Measurements from ENCODE around the gene LGR4. TPM values are rescaled to one million over a fixed set of nuclear protein-coding genes. Genes with fewer than 3 reads are reported as not detected.

Gene LGR4
- total RNA-seq, 2 experiments from 2014 or later: 0.10 TPM; not detected in 1

- DNase-seq: no peak
- Mint-ChIP-seq H3K27me3 (no peaks in the 10 kb centered on the region), H3K4me1 (no peaks in the 10 kb centered on the region), H3K9me3 (no peaks in the 10 kb centered on the region), H3K4me3 (no peak overlapping the region), H3K36me3 (ENCODE audit: low read depth) (no peaks in the 10 kb centered on the region), H3K27ac (no peak overlapping the region)
- ChIA-PET POLR2A (no interaction called here), CTCF (no interaction called here)
Measured at GRCh38 chr11:27408246-27408800, 64.3 kb downstream of the LGR4 start.

GRCh38 chr11:27406498-27407354, 65.9 kb downstream of the LGR4 start:
- DNase-seq: no peak
- Mint-ChIP-seq H3K4me3 (no peak overlapping the region), H3K36me3 (ENCODE audit: low read depth) (no peaks in the 10 kb centered on the region), H3K4me1 (no peaks in the 10 kb centered on the region), H3K9me3 (no peaks in the 10 kb centered on the region), H3K27me3 (peaks cover under 1% of the 10 kb centered on the region), H3K27ac (no peak overlapping the region)
- CTCF ChIA-PET: no interaction called here
- POLR2A ChIA-PET: no interaction called here

DNA sequence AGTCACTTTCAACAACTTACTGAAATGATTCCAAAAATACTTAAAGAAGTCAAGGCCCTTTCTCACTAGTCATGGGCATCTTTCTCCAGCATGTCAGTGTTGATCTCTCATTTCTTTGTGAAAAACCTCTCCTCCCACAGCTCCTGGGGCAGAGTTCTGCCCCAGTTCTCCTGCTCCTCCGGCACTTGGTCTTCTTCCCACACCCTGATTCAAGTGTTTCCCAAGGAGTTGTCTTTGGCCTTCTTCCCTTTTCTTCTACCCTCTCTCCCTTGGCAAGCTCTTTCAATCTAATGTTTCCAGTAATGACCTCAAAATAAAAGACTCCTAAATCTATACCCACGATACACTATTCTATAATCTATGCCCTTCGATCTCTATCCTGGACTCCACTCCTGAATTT, 67.5 kb downstream of the LGR4 start:
- Mint-ChIP-seq H3K36me3 (ENCODE audit: low read depth) (no peaks in the 10 kb centered on the region), H3K9me3 (no peaks in the 10 kb centered on the region), H3K4me3 (no peak overlapping the region), H3K27me3 (peaks cover 2% of the 10 kb centered on the region), H3K27ac (no peak overlapping the region), H3K4me1 (no peaks in the 10 kb centered on the region)
- ChIA-PET POLR2A (no interaction called here), CTCF (no interaction called here)
- no peak for DNase-seq

GRCh38 chr11:27404427-27404826, 68.2 kb downstream of the LGR4 start:
- H3K36me3 Mint-ChIP-seq (ENCODE audit: low read depth): no peaks in the 10 kb centered on the region
- no peak for DNase-seq
- H3K4me3 Mint-ChIP-seq: no peak overlapping the region
- ChIA-PET CTCF (no interaction called here), POLR2A (no interaction called here)
- H3K9me3 Mint-ChIP-seq: no peaks in the 10 kb centered on the region
- no peak overlapping the region for H3K27ac Mint-ChIP-seq
- H3K4me1 Mint-ChIP-seq: no peaks in the 10 kb centered on the region
- H3K27me3 Mint-ChIP-seq: peaks cover 2% of the 10 kb centered on the region

DNA sequence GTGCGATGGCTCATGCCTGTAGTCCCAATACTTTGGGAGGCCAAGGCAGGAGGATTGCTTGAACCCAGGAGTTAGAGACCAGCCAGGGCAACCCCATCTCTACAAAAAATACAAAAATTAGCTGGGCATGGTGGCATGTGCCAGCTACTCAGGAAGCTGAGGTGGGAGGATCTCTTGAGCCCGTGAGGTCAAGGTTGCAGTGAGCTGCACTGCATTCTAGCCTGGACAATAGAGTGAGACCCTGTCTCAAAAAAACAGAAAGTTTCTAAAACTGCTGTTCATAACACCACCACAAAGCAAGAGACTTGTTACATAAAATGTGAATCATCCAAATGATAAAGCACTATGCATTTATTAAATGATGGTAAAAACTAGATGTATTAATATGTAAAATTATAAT, 69.4 kb downstream of the LGR4 start:
- ChIA-PET CTCF (interaction anchor here (0.9 kb wide), 1 partner anchor 82 kb away, joined by 3 read pairs; no protein-coding TSS in a partner anchor), POLR2A (no interaction called here)
- Mint-ChIP-seq H3K4me3 (no peak overlapping the region), H3K9me3 (no peaks in the 10 kb centered on the region), H3K4me1 (no peaks in the 10 kb centered on the region), H3K27me3 (peaks cover 2% of the 10 kb centered on the region), H3K36me3 (ENCODE audit: low read depth) (no peaks in the 10 kb centered on the region), H3K27ac (no peak overlapping the region)
- no peak for DNase-seq

DNA sequence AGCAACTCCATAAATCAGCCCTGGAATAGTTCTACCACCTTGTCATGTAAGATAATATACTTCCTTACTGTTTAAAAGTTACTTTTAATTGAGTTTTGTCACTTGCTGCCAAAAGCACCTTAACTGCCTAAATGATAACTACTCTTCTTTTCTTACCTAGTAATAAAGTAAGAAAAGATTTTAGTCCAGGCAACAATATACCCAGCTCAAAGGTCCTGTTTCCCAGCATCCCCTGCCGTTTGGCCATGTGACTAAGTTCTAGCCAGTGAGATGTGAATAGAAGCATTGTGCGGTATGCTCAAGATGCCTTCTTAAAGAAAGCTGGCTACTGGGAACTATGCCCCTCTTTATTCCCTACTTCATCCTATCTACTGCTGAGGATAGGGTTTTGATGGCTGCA, 70.1 kb downstream of the LGR4 start:
- Mint-ChIP-seq H3K4me1 (no peaks in the 10 kb centered on the region), H3K27me3 (peaks cover 3% of the 10 kb centered on the region), H3K4me3 (no peak overlapping the region), H3K9me3 (no peaks in the 10 kb centered on the region), H3K36me3 (ENCODE audit: low read depth) (no peaks in the 10 kb centered on the region), H3K27ac (no peak overlapping the region)
- ChIA-PET CTCF (no interaction called here), POLR2A (no interaction called here)
- no peak for DNase-seq

DNA sequence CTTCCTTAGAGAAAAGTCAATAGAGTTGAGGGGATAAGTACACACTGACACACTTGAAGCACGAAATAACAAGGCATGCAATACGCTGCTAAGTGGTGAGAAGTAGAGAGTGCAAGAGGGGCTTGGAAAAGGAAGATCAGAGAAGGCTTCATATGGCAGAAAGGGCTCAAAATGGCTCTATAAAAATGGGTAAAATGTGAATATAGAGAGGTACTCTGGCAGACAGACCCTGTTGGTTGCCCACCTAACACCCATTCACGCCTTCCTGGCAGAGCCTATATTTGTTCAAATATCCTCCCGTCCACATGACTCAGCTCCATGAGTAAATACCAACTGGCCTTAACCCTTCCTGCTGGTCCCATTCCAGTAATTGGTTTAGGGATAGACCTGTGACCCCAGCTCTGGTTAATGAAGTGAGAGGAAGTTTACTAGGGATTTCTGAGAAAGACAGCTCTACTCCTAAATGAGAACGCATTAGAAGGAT, 70.7 kb downstream of the LGR4 start:
- CTCF ChIA-PET: no interaction called here
- H3K9me3 Mint-ChIP-seq: no peaks in the 10 kb centered on the region
- POLR2A ChIA-PET: no interaction called here

DNA sequence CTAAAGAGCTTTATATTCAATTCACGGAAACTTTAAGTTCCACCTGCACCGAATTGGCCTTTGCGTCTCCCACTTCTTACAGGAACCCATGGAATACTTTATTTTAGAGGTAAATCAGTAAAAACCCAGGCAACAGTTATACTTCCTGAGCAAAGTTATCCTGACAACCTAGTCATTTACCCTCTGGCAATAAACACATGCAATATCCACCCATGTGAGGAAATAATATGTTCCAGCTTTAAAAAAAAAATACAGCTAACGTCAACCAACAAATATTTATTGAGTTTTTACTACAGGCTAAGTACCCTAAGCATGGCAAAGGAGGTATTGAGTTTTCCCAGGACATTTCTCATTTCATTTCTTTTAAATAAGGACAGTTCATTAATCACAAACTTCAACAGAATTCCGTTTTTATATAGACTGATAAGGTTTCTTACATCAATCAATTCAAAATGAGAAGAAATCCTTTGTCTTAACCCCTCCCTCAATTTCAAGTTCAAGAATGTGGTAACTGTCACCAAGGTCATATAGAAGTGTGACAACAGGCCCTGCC, 71.2 kb downstream of the LGR4 start:
- H3K27me3 Mint-ChIP-seq: peaks cover 6% of the 10 kb centered on the region
- H3K4me3 Mint-ChIP-seq: no peak overlapping the region
- POLR2A ChIA-PET: no interaction called here
- DNase-seq: no peak
- H3K27ac Mint-ChIP-seq: no peak overlapping the region
- CTCF ChIA-PET: interaction anchor here (0.6 kb wide), 1 partner anchor 60 kb away, joined by 3 read pairs; no protein-coding TSS in a partner anchor
- H3K9me3 Mint-ChIP-seq: no peaks in the 10 kb centered on the region
- H3K36me3 Mint-ChIP-seq (ENCODE audit: low read depth): no peaks in the 10 kb centered on the region
- no peaks in the 10 kb centered on the region for H3K4me1 Mint-ChIP-seq

More for the DNA sequence above, 70.7 kb downstream of the LGR4 start:
- no peak for DNase-seq
- H3K4me3 Mint-ChIP-seq: no peak overlapping the region
- no peak overlapping the region for H3K27ac Mint-ChIP-seq
- peaks cover 6% of the 10 kb centered on the region for H3K27me3 Mint-ChIP-seq
- H3K4me1 Mint-ChIP-seq: no peaks in the 10 kb centered on the region
- no peaks in the 10 kb centered on the region for H3K36me3 Mint-ChIP-seq (ENCODE audit: low read depth)

- H3K4me3 Mint-ChIP-seq: no peak overlapping the region
- DNase-seq: no peak
- peaks cover 4% of the 10 kb centered on the region for H3K4me1 Mint-ChIP-seq
- H3K27ac Mint-ChIP-seq: no peak overlapping the region
- POLR2A ChIA-PET: no interaction called here
- CTCF ChIA-PET: no interaction called here
- H3K9me3 Mint-ChIP-seq: no peaks in the 10 kb centered on the region
- peaks cover 6% of the 10 kb centered on the region for H3K27me3 Mint-ChIP-seq
- no peaks in the 10 kb centered on the region for H3K36me3 Mint-ChIP-seq (ENCODE audit: low read depth)
Measured at GRCh38 chr11:27398400-27398770, 74.2 kb downstream of the LGR4 start.

GRCh38 chr11:27397624-27398399, 74.8 kb downstream of the LGR4 start:
- CTCF ChIA-PET: no interaction called here

GRCh38 chr11:27396259-27396839, 76.2 kb downstream of the LGR4 start:
- peaks cover 4% of the 10 kb centered on the region for H3K27me3 Mint-ChIP-seq
- peaks cover 4% of the 10 kb centered on the region for H3K4me1 Mint-ChIP-seq
- no peak overlapping the region for H3K4me3 Mint-ChIP-seq
- DNase-seq: no peak
- ChIA-PET POLR2A (no interaction called here), CTCF (interaction anchor here (1.8 kb wide), 1 partner anchor 89 kb away, joined by 6 read pairs; no protein-coding TSS in a partner anchor)
- H3K9me3 Mint-ChIP-seq: no peaks in the 10 kb centered on the region
- H3K27ac Mint-ChIP-seq: no peak overlapping the region
- no peaks in the 10 kb centered on the region for H3K36me3 Mint-ChIP-seq (ENCODE audit: low read depth)

More at GRCh38 chr11:27397624-27398399, 74.8 kb downstream of the LGR4 start:
- H3K9me3 Mint-ChIP-seq: no peaks in the 10 kb centered on the region
- no peak for DNase-seq
- peaks cover 4% of the 10 kb centered on the region for H3K4me1 Mint-ChIP-seq
- no peak overlapping the region for H3K4me3 Mint-ChIP-seq
- no peak overlapping the region for H3K27ac Mint-ChIP-seq
- H3K27me3 Mint-ChIP-seq: peaks cover 6% of the 10 kb centered on the region
- POLR2A ChIA-PET: no interaction called here
- H3K36me3 Mint-ChIP-seq (ENCODE audit: low read depth): no peaks in the 10 kb centered on the region

- DNase-seq: no peak
- ChIA-PET POLR2A (no interaction called here), CTCF (interaction anchor here (1.8 kb wide), 1 partner anchor 90 kb away, joined by 6 read pairs; no protein-coding TSS in a partner anchor)
- H3K27me3 Mint-ChIP-seq: peaks cover 4% of the 10 kb centered on the region
- H3K4me3 Mint-ChIP-seq: no peak overlapping the region
- H3K36me3 Mint-ChIP-seq (ENCODE audit: low read depth): no peaks in the 10 kb centered on the region
- H3K4me1 Mint-ChIP-seq: peaks cover 4% of the 10 kb centered on the region
- no peaks in the 10 kb centered on the region for H3K9me3 Mint-ChIP-seq
- no peak overlapping the region for H3K27ac Mint-ChIP-seq
Measured at GRCh38 chr11:27395556-27396258, 76.9 kb downstream of the LGR4 start.
